Activated T-helper 1 cell treated with Interleukin-2 at 50 U/mL for 16 hours (primary cell): ENCODE measurements around the gene YLPM1.
"Not testable (repeated sequence)": the region's sequence is repeated elsewhere in the genome, so short reads cannot be mapped to it uniquely, and the experiment has no call there.

Experiments
- DNase-seq: peaks from one replicate; pipeline ENCODE4 v3.0.0-alpha.2; 2020; ENCODE audit warnings: low read depth

YLPM1 gene

GRCh38 chr14:74762917-74763802 lies at the start of gene YLPM1:
YLPM1 (plus strand) TSS chr14:74763316; CDS start chr14:74763490, 174 bp downstream.
- DNase-seq = peak; percentile 88

GRCh38 chr14:74713395-74713735 lies 49.8 kb upstream of the YLPM1 start:
- no peak for DNase-seq

- no peak for DNase-seq
Measured at GRCh38 chr14:74720526-74720925, 42.6 kb upstream of the YLPM1 start.

- no peak for DNase-seq
Measured at GRCh38 chr14:74723134-74723533, 40.0 kb upstream of the YLPM1 start.

- no peak for DNase-seq
Measured at GRCh38 chr14:74732387-74732786, 30.7 kb upstream of the YLPM1 start.

- DNase-seq = no peak
Measured at GRCh38 chr14:74733221-74733620, 29.9 kb upstream of the YLPM1 start.

- DNase-seq = no peak
Measured at GRCh38 chr14:74735125-74735524, 28.0 kb upstream of the YLPM1 start.

GRCh38 chr14:74737753-74738325 lies 25.3 kb upstream of the YLPM1 start:
- DNase-seq = no peak

- no peak for DNase-seq
Measured at GRCh38 chr14:74739293-74740030, 23.7 kb upstream of the YLPM1 start.

GRCh38 chr14:74747237-74747636 lies 15.9 kb upstream of the YLPM1 start:
- DNase-seq = no peak

GRCh38 chr14:74754157-74754556 lies 9.0 kb upstream of the YLPM1 start:
- no peak for DNase-seq

GRCh38 chr14:74754899-74755298 lies 8.2 kb upstream of the YLPM1 start:
- no peak for DNase-seq

- DNase-seq = no peak
Measured at GRCh38 chr14:74756326-74756725, 6.8 kb upstream of the YLPM1 start.

- not testable (repeated sequence) for DNase-seq
Measured at GRCh38 chr14:74758505-74758904, 4.6 kb upstream of the YLPM1 start.

- no peak for DNase-seq
Measured at GRCh38 chr14:74763803-74764531, 851 bp downstream of the YLPM1 start.

- DNase-seq = no peak
Measured at GRCh38 chr14:74765721-74766120, 2.6 kb downstream of the YLPM1 start.

GRCh38 chr14:74771399-74771798 lies 8.3 kb downstream of the YLPM1 start:
- DNase-seq = no peak

GRCh38 chr14:74784634-74785033 lies 21.5 kb downstream of the YLPM1 start:
- DNase-seq = no peak

GRCh38 chr14:74785056-74785613 lies 22.0 kb downstream of the YLPM1 start:
- no peak for DNase-seq

GRCh38 chr14:74786796-74787315 lies 23.7 kb downstream of the YLPM1 start:
- DNase-seq = no peak

GRCh38 chr14:74792249-74793039 lies 29.3 kb downstream of the YLPM1 start:
- DNase-seq = no peak
